Pancreas (tissue), 10 donors: ENCODE measurements around the gene KLF18. TPM values are rescaled to one million over a fixed set of nuclear protein-coding genes. Genes with fewer than 3 reads are reported as not detected.

Experiments used
- ATAC-seq, 4 donors: fragments of 200-7000 bp; cut with Tn5 transposase; one replicate each; pipeline versions ENCODE4 v1.8.0 to v1.9.1; 2020; ENCODE audit warnings: mild to moderate bottlenecking in 4 of 4, moderate library complexity in 4 of 4
- DNase-seq, 6 donors: peaks; one replicate each; pipeline ENCODE4 v3.0.0-alpha.2; 2020
- FAIRE-seq: peaks from 2 replicates; lab custom pipeline; 2012; peaks lifted over from hg19 to GRCh38; lab: Jason Lieb, UNC
- H3K27ac ChIP-seq, 4 donors: fragments of 200-600 bp; sonication (generic); 1 replicate in 3 of 4; 2 replicates in 1 of 4; pipeline versions ENCODE4 v1.5.0 to v1.8.0; 2020
- H3K27me3 ChIP-seq, 4 donors: fragments of 200-600 bp; one replicate each; pipeline ENCODE4 v1.8.0; 2021
- H3K36me3 ChIP-seq, 3 donors: fragments of 200-600 bp; sonication (generic) in 1 of 3; one replicate each; pipeline versions ENCODE4 v1.5.0 to v1.8.0; 2020 to 2021
- H3K4me1 ChIP-seq, 3 donors: fragments of 200-600 bp; one replicate each; pipeline ENCODE4 v1.8.0; 2021
- H3K4me3 ChIP-seq, 4 donors: fragments of 200-600 bp; sonication (generic) in 2 of 4; one replicate each; pipeline versions ENCODE4 v1.5.0 to v1.8.0; 2020 to 2021
- H3K9me3 ChIP-seq, 4 donors: fragments of 200-600 bp; one replicate each; pipeline ENCODE4 v1.8.0; 2021
- CTCF ChIP-seq, 4 donors: fragments of 200-600 bp; sonication (generic) in 3 of 4; IDR thresholded peaks; one replicate each; pipeline versions ENCODE4 v1.5.0 to v1.8.0; 2021; ENCODE audit warnings: antibody characterized with exemption in 4 of 4
- WGBS, 2 donors: extraction: QIAGEN DNeasy Blood & Tissue Kit; methylation state at CpG; one replicate each; pipeline ENCODE4 v1.1.7; 2013; 5-methylcytosine and 5-hydroxymethylcytosine counted together
- intact Hi-C, 3 donors: fragments of 100-400 bp; cut with DNase I; formaldehyde crosslinking; loops; one replicate each; pipeline versions ENCODE4 v1.11.1 to v1.14.2; 2022
- polyA plus RNA-seq, 2 donors: library from polyadenylated mRNA; stranded (reverse); fragments of 200-250 nt; gene quantifications; one replicate each; pipeline ENCODE4 v1.2.3, GENCODE V29; 2013
- total RNA-seq, 6 donors: library from RNA; stranded (reverse); fragmentation: NEBNext Ultra II Directional in 4 of 6; extraction: Animal tissue kit (Norgen Biotek cat#: 25700) in 4 of 6; gene quantifications; one replicate each; pipeline versions ENCODE4 v1.2.1 to v1.2.4, GENCODE V29; 2021 to 2023
- donor health status: healthy with polysubstance abuse.
- donor health status: DM: no; HTN: no; CAD: no; lungs with moderate emphysema.
- donor health status: DM: no; HTN: no; CAD: no.
- donor health status: control.
- donor health status: control.
- donor health status: Bipolar disorder and iron deficiency.
- donor health status: DM: yes; HTN: yes; CAD: no.
- donor health status: DM: no; HTN: no; CAD: no.
- donor health status: DM: no; HTN: no; CAD: no.
- donor health status: DM: yes; HTN: yes; CAD: no.

The KLF18 gene
- total and polyA plus RNA-seq, 8 donors, result not detected

GRCh38 chr1:44138239-44138638 lies 3.2 kb downstream of the KLF18 start:
- intact Hi-C loops, result no loop called here
- Histone ChIP-seq H3K36me3 (no peaks in the 10 kb centered on the region), H3K9me3 (no peaks in the 10 kb centered on the region), H3K27ac (no peak overlapping the region), H3K4me1 (no peaks in the 10 kb centered on the region), H3K27me3 (no peaks in the 10 kb centered on the region), H3K4me3 (no peak overlapping the region)
- DNase-seq (no peak), FAIRE-seq (no peak), ATAC-seq (no peak)
- whole genome bisulfite sequencing, 2 donors, result 87 to 91% methylated on average over 3 of the region's 3 CpGs
- TF ChIP-seq CTCF (IDR thresholded peaks at IDR 0.05), result no peak

- TF ChIP-seq CTCF (IDR thresholded peaks at IDR 0.05), result no peak
- ATAC-seq (no peak), FAIRE-seq (no peak), DNase-seq (no peak)
- Histone ChIP-seq H3K27me3 (no peaks in the 10 kb centered on the region), H3K9me3 (no peaks in the 10 kb centered on the region), H3K4me3 (no peak overlapping the region), H3K27ac (no peak overlapping the region), H3K36me3 (no peaks in the 10 kb centered on the region), H3K4me1 (no peaks in the 10 kb centered on the region)
- WGBS, 2 donors, result 87 to 95% methylated on average over 2 of the region's 2 CpGs
- intact Hi-C loops, result no loop called here
Observed at GRCh38 chr1:44135886-44136285, 5.5 kb downstream of the KLF18 start.

GRCh38 chr1:44134071-44134920 lies 7.1 kb downstream of the KLF18 start:
- Histone ChIP-seq H3K4me1 (no peaks in the 10 kb centered on the region), H3K36me3 (no peaks in the 10 kb centered on the region), H3K27ac (no peak overlapping the region), H3K9me3 (no peaks in the 10 kb centered on the region), H3K27me3 (no peaks in the 10 kb centered on the region), H3K4me3 (no peak overlapping the region)
- TF ChIP-seq CTCF (IDR thresholded peaks at IDR 0.05), result no peak
- DNase-seq, result no peak
- intact Hi-C loops, result no loop called here
- no peak for ATAC-seq
- no peak for FAIRE-seq
- WGBS, 2 donors, result 81 to 95% methylated on average over 19 of the region's 19 CpGs

DNA sequence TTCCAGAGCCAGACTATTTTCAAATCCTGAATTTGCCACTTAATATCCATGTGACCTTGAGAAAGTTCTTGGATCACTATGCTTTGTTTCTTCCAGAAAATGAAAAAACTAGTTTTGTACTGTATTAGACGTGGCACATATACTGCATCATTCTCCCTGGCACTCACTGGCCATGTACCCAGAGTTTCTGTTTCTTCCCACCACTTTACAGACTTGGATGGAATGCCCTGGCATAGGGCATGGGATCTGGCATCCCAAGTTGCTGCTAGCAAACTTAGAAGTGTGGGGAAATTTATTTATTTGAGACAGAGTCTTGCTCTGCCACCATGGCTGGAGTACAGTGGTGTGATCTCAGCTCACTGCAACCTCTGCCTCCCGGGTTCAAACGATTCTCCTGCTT lies 10.0 kb downstream of the KLF18 start:
- Histone ChIP-seq H3K4me1 (no peaks in the 10 kb centered on the region), H3K27me3 (no peaks in the 10 kb centered on the region), H3K27ac (no peak overlapping the region), H3K9me3 (no peaks in the 10 kb centered on the region), H3K36me3 (no peaks in the 10 kb centered on the region), H3K4me3 (no peak overlapping the region)
- no peak for TF ChIP-seq CTCF (IDR thresholded peaks at IDR 0.05)
- no peak for ATAC-seq
- intact Hi-C loops, result no loop called here
- FAIRE-seq, result no peak
- 81 to 83% methylated on average over 3 of the region's 3 CpGs for WGBS, 2 donors
- DNase-seq, result no peak
